Measurements from ENCODE around the gene MSL3B.

The MSL3B gene

GRCh38 chr2:233830111-233830802 is 37.9 kb downstream of the MSL3B start:
- H3K4me3 ChIP-seq (ENCODE audit: low read depth, low read length): no peak overlapping the region
- TF ChIP-seq, protein P1, sequence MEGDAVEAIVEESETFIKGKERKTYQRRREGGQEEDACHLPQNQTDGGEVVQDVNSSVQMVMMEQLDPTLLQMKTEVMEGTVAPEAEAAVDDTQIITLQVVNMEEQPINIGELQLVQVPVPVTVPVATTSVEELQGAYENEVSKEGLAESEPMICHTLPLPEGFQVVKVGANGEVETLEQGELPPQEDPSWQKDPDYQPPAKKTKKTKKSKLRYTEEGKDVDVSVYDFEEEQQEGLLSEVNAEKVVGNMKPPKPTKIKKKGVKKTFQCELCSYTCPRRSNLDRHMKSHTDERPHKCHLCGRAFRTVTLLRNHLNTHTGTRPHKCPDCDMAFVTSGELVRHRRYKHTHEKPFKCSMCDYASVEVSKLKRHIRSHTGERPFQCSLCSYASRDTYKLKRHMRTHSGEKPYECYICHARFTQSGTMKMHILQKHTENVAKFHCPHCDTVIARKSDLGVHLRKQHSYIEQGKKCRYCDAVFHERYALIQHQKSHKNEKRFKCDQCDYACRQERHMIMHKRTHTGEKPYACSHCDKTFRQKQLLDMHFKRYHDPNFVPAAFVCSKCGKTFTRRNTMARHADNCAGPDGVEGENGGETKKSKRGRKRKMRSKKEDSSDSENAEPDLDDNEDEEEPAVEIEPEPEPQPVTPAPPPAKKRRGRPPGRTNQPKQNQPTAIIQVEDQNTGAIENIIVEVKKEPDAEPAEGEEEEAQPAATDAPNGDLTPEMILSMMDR (IDR thresholded peaks at IDR 0.05; ENCODE audit: borderline replicate concordance, insufficient read depth, low read depth, low read length): no peak

GRCh38 chr2:233829193-233830110 is 38.7 kb downstream of the MSL3B start:
- no peak overlapping the region for H3K4me3 ChIP-seq (ENCODE audit: low read depth, low read length)
- TF ChIP-seq, protein P1 (IDR thresholded peaks at IDR 0.05; ENCODE audit: borderline replicate concordance, insufficient read depth, low read depth, low read length): no peak

- TF ChIP-seq, protein P1 (IDR thresholded peaks at IDR 0.05; ENCODE audit: borderline replicate concordance, insufficient read depth, low read depth, low read length): no peak
- no peak overlapping the region for H3K4me3 ChIP-seq (ENCODE audit: low read depth, low read length)
Observed at GRCh38 chr2:233828546-233829192, 39.5 kb downstream of the MSL3B start.

DNA sequence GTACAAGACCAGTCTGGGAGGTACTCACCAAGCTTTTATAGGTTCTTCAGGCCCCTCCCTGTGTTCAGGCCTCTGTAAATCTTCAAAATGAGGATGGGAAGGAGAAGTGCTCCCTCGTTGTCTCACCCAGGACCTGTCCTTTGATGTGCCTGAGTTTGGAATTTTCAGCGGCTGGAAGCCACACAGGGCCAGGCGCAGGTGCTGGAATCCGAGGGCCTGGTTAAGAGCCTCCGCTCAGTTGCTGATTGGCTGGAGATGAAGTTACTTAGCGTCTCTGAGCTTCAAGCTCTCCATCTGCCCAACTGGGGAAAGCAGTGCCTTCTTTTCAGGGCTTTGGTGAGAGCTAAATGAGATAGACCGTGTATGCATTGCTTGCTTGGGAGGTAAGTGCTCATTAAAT is 43.8 kb downstream of the MSL3B start:
- TF ChIP-seq, protein P1 (IDR thresholded peaks at IDR 0.05; ENCODE audit: borderline replicate concordance, insufficient read depth, low read depth, low read length): no peak
- no peak overlapping the region for H3K4me3 ChIP-seq (ENCODE audit: low read depth, low read length)

DNA sequence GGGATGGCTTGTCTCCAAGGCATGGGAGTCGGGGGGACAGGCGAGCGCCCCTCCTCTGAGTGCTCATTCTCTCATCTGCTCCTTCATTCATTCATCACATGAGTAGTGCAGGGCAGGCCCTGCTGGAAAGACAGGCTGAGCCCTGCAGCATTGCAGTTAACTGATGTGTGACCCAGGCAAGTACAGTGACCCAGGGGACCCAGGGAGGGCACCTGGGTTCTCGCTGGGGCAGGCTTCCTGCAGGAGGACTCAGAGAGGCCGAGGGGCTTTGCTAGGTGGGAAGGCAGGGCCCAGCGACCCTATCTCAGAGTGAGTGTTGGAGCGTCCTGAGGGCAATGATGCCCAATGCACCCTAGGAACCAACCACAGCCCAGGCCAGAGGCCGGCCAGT is 44.5 kb downstream of the MSL3B start:
- TF ChIP-seq, protein P1 (IDR thresholded peaks at IDR 0.05; ENCODE audit: borderline replicate concordance, insufficient read depth, low read depth, low read length): no peak
- H3K4me3 ChIP-seq (ENCODE audit: low read depth, low read length): no peak overlapping the region

- TF ChIP-seq, protein P1 (IDR thresholded peaks at IDR 0.05; ENCODE audit: borderline replicate concordance, insufficient read depth, low read depth, low read length): no peak
- H3K4me3 ChIP-seq (ENCODE audit: low read depth, low read length): no peak overlapping the region
Observed at GRCh38 chr2:233822781-233823730, 45.1 kb downstream of the MSL3B start.

Measured in GM12875 (cell line).